COLO668 (cell line): ENCODE data around the gene CTRL.
A peak's percentile ranks its signal among the peaks of the same experiment; 100 is the strongest.
"Not testable (repeated sequence)": the region's sequence is repeated elsewhere in the genome, so short reads cannot be mapped to it uniquely, and the experiment has no call there.

Source experiments
- DNase-seq: peaks from one replicate; lab custom pipeline; 2025; ENCODE audit not compliant: unreplicated experiment; lab: John Stamatoyannopoulos, UW

CTRL gene

GRCh38 chr16:67941469-67942199 lies 10.0 kb upstream of the CTRL start:
- DNase-seq, result no peak

- no peak for DNase-seq
Measured at GRCh38 chr16:67940446-67941089, 8.9 kb upstream of the CTRL start.

GRCh38 chr16:67939507-67940445 lies 8.1 kb upstream of the CTRL start:
- DNase-seq, result peak; percentile 49

DNA sequence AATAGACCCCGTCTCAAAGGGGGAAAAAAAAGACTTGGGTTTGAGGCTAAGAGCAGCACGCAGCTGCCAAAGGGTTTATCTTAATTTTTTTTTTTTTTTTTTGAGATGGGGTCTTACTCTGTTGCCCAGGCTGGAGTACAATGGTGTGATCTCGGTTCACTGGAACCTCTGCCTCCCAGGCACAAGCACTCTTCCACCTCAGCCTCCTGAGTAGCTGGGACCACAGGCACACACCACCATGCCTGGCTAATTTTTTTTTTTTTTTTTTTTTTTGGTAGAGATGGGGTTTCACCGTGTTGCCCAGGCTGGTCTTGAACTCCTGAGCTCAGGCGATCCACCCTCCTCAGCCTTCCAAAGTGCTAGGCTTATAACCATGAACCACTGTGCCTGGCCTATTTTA lies 6.1 kb upstream of the CTRL start:
- DNase-seq, result not testable (repeated sequence)

DNA sequence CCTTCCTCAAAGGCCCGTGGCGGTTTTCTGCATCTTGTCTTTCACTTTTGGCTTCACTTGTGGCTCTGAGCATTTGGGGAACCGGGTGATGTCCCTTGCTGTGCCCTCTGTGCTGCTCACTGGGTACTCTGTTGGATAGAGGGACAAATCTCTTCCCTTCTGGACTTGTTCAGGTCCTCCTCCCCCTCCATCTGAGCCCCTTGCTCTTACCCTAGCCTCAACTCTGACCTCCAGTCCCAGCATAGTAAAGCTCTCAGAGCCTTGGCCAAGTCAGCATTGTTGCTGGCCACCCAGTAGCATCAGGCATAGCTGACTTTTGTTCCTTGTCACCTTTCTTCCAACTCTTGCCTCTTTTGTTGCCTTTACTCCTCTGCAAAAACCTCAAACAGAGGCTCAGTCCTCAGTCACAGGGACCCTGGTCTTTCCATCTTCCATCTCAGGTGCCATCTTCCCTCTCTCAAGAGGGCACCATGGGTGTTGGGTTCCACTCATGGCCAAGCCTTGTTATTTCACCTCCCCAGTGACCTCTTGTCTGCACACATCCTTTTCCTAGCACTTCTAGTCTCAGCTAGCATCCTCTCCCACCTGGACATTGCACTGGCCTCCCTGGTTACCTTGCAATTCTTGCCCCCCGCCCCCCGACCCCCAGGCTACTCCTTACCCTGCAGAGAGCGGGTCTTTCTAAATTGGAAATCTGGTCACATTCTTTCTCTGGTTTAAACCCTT lies 5.4 kb upstream of the CTRL start:
- no peak for DNase-seq

DNA sequence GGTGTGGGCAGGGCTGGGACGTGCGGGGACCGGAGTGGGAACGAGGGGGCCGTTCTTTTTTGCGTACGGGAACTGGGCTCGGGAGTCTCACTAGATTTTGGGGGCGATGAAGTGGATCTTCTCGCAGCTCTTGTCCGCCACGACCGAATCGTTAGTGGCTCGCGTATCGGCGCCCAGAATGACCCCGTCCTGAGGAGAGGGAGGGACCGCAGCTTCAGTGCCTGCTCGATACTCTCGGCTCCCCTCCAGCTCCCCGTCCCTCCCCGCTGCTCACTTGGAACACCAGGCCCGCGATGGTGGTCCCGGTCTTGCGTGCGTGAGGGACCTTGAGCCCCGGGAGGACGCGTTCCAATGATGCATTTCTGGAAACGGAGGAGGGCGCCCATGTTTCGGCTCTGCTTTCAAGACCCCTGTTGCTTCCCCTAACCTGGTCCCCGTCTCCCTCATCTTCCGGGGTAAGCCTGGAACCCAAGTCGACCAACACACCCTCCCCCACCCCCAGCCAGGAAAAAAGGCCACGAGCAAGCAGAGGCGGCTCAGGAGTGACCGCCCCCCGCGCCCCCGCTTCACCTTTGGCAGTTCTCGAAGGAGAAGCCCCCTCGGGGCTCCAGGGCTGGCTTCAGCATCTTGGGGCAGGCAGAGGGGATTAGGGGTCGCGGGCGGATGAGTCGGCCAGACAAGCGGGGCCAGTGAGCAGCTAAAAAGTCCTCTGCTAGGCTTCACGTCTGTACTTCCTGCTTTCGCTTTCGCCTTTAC lies 4.6 kb upstream of the CTRL start, which contains the start of gene PSMB10:
Gene PSMB10 (minus strand): TSS at position 727 of the 756 bp plus-strand sequence. CDS start 101 bp downstream, at position 626.
- DNase-seq, result peak; percentile 53

GRCh38 chr16:67935402-67936123 lies 3.9 kb upstream of the CTRL start:
- DNase-seq, result peak; percentile 98

GRCh38 chr16:67935101-67935401 lies 3.4 kb upstream of the CTRL start:
- no peak for DNase-seq

DNA sequence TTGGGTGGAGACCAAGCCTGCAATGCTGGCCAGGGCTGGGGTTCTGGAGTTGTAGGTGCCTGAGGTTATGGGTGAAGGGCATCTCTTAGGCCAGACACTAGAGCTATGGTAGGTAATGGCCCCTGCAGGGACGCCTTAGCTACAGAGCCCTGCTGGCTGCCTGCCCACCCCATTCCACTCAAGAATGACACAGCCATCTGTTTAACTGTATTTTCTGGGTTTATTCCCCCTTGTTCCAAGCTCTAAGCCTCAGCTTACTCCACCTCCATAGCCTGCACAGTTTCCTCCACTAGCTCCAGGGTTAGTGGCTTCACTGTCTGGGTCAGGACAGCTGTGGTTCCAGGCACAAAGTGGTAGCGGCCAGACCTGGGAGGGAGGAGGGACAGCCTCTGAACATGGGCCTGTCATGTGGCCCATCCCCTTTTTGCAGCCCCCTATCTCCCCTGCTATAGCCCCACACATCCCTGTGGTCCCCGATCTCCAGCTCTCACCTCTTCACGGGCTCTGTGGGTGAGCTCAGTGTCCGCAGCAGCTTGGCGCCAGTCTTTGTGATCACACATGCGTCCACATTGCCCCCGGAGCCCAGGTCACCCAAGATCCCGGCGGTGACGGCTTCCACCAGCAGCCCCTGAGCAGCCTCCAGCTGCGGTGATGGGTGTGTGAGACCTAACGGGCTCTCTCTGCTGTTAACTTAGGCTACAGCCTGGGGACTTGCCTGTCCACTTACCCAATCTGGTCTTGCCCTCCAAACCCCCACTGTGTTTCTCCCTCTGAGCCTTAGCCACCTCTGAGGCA lies 2.8 kb upstream of the CTRL start:
- no peak for DNase-seq

GRCh38 chr16:67933805-67934204 lies 2.1 kb upstream of the CTRL start:
- DNase-seq, result no peak

DNA sequence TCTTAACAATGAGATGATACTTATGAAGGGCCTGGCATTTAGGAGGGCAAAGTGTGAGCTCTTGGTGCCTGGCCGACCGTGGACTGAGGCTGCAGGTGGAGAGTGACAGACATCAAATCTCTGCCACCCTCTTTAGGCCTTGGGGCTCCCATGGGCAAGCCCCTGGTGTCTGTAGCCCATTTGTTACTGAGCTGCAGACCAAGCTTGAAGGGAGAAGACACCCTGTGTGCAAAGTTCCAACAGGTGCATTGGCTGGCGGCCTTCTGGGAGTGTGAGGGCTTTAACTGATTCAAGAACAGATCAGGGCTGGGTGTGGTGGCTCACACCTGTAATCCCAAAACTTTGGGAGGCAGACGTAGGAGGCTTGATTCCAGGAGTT lies 789 bp upstream of the CTRL start:
- no peak for DNase-seq

DNA sequence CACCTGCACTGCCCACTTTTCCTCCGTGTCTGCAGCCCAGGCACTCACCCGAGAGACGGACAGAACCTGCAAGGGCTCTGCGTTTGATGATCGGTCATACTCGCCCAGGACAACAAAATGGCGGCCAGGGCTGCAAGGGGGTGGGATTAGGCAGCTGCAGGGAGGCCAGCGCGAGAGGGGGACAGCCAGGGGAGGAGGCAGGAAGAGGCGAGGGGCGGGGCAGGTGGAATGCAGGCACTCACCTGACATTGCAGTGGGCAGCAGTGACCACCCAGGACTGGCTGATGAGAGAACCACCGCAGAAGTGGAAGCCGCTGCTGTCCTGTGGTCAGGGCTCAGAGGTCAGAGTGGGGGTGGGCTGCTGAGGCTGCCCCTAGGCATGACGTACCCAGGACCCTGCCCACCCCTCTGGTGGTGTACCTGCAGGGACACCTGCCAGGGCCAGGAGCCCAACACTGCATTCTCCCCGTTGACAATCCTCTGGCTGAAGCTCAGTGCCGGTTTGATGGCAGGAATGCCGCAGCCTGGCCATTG lies 917 bp downstream of the CTRL start:
- DNase-seq, result no peak

DNA sequence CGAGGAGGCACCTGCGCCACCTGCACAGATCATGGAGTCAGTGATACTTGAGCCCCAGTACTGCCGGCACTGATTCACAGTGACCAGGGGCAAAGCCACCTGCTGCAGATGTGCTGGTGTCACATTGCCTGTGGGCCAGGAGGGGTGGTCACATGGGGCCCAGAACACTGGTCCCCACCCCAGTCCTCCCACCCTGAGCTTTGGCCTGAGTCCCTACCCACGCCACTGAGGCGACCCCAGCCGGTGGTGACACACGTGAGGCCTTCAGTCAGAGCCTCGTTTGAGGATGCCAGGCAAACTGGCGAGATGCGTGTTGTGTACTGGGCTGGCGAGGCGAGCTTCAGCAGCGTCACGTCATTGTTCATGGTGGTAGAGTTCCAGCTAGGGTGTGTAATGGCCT lies 1.5 kb downstream of the CTRL start:
- DNase-seq, result no peak

- peak; percentile 83 for DNase-seq
Measured at GRCh38 chr16:67928561-67929364, 2.9 kb downstream of the CTRL start.

DNA sequence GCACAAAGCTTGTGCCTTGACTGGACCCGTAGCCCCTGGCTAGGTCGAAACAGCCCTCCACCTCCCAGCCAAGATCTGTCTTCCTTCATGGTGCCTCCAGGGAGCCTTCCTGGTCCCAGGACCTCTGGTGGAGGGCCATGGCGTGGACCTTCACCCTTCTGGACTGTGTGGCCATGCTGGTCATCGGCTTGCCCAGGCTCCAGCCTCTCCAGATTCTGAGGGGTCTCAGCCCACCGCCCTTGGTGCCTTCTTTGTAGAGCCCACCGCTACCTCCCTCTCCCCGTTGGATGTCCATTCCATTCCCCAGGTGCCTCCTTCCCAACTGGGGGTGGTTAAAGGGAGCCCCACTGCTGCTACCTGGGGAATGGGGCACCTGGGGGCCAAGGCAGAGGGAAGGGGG lies 3.5 kb downstream of the CTRL start:
- DNase-seq, result no peak

DNA sequence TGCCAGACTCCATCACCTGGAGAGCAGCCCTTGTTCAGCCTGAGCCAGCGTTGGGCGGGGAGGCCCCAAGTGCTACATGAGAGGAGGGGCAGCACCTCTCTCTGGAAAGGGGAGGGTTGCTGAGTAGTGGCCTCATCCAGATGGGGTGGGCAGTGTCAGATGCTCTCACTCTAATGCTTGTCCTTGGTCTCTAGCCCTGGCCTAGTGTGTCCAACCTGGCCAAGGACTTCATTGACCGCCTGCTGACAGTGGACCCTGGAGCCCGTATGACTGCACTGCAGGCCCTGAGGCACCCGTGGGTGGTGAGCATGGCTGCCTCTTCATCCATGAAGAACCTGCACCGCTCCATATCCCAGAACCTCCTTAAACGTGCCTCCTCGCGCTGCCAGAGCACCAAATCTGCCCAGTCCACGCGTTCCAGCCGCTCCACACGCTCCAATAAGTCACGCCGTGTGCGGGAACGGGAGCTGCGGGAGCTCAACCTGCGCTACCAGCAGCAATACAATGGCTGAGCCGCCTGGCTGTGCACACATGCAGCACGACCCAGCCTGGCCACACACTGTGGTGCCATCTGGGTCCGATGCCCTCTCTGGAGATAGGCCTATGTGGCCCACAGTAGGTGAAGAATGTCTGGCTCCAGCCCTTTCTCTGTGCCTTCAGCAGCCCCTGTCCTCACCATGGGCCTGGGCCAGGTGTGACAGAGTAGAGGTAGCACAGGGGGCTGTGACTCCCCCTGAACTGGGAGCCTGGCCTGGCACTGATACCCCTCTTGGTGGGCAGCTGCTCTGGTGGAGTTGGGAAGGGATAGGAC lies 4.3 kb downstream of the CTRL start:
- no peak for DNase-seq

GRCh38 chr16:67926181-67926750 lies 5.4 kb downstream of the CTRL start:
- peak; percentile 84 for DNase-seq
